HUES64 (cell line): ENCODE measurements around the gene NCR1.
"Not testable (repeated sequence)": the region's sequence is repeated elsewhere in the genome, so short reads cannot be mapped to it uniquely, and the experiment has no call there.

Source experiments
- H3K27ac ChIP-seq: 2 replicates; pipeline ENCODE4 v1.7.0; 2013; ENCODE audit warnings: low read depth, low read length, inconsistent platforms
- H3K27me3 ChIP-seq: 2 replicates; pipeline ENCODE4 v1.6.1; 2013; ENCODE audit warnings: mild to moderate bottlenecking, low read length; ENCODE audit not compliant: insufficient read depth
- H3K36me3 ChIP-seq: 2 replicates; pipeline ENCODE4 v1.6.1; 2013; ENCODE audit warnings: mild to moderate bottlenecking, low read length; ENCODE audit not compliant: insufficient read depth
- H3K4me1 ChIP-seq: 2 replicates; pipeline ENCODE4 v1.6.1; 2013; ENCODE audit warnings: mild to moderate bottlenecking, low read length, moderate library complexity; ENCODE audit not compliant: insufficient read depth
- H3K4me3 ChIP-seq: 2 replicates; pipeline ENCODE4 v1.5.1; 2013; ENCODE audit warnings: mild to moderate bottlenecking, low read length, moderate library complexity
- H3K9ac ChIP-seq: 2 replicates; pipeline ENCODE4 v1.6.1; 2013; ENCODE audit warnings: mild to moderate bottlenecking, low read depth, low read length
- H3K9me3 ChIP-seq: 2 replicates; pipeline ENCODE4 v1.6.1; 2013; ENCODE audit warnings: low read depth, low read length; ENCODE audit not compliant: insufficient read depth
- WGBS: fragments of 150-250, 120-280 bp; methylation state at CpG from one replicate; pipeline ENCODE4 v1.1.7; 2013; ENCODE audit warnings: missing lambda C conversion rate; 5-methylcytosine and 5-hydroxymethylcytosine counted together

The NCR1 gene

DNA sequence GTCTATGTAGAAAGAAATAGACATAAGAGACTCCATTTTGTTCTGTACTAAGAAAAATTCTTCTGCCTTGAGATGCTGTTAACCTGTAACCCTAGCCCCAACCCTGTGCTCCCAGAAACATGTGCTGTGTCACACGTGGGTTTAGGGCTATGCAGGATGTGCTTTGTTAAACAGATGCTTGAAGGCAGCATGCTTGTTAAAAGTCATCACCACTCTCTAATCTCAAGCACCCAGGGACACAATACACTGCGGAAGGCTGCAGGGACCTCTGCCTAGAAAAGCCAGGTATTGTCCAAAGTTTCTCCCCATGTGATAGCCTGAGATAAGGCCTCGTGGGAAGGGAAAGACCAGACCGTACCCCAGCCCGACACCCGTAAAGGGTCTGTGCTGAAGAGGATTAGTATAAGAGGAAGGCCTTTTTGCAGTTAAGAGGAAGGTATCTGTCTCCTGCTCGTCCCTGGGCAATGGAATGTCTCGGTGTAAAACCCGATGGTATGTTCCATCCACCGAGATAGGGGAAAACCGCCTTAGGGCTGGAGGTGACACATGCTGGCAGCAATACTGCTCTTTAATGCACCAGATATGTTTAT, 37.9 kb downstream of the NCR1 start:
- H3K4me3 ChIP-seq, H3K9me3 ChIP-seq, H3K4me1 ChIP-seq, H3K9ac ChIP-seq, H3K27me3 ChIP-seq, H3K36me3 ChIP-seq, H3K27ac ChIP-seq: not testable (repeated sequence)
- WGBS, result 77% methylated on average over 11 of the region's 11 CpGs

- peaks cover 13% of the 10 kb centered on the region for H3K4me1 ChIP-seq
- H3K9ac ChIP-seq, result no peak within 1 kb of the TSS
- H3K27me3 ChIP-seq, result no peaks in the 10 kb centered on the region
- no peak within 1 kb of the TSS for H3K27ac ChIP-seq
- H3K4me3 ChIP-seq, result no peak within 1 kb of the TSS
- no peaks in the 10 kb centered on the region for H3K9me3 ChIP-seq
- H3K36me3 ChIP-seq, result no peaks in the 10 kb centered on the region
- 90% methylated on average over 8 of the region's 8 CpGs for whole genome bisulfite sequencing
Measured at GRCh38 chr19:54947381-54947780, 41.4 kb downstream of the NCR1 start, which contains the start of gene NLRP7. Gene NLRP7, minus strand, starts transcription at chr19:54947530.

DNA sequence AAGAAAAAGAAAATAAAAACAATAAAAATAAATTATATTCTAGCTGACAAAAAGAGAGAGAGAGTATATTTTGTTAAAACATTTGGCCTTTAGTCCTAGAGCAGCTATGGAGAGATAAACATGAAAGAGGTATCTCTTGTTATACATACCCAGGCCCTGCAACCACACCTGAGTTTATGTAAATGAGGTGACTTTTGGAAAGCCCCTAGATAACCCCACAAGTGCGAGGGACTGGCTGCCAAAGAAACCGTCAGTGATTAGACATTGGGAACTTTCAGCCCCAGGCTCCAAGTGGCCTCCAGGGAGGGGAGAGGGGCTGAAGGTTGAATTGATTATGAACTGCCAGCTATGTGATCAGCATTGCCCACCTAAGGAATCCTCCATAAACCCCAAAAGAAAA, 43.5 kb downstream of the NCR1 start:
- 57% methylated on average over 2 of the region's 2 CpGs for WGBS
- no peaks in the 10 kb centered on the region for H3K27me3 ChIP-seq
- no peak overlapping the region for H3K4me3 ChIP-seq
- H3K9ac ChIP-seq, result no peak overlapping the region
- no peaks in the 10 kb centered on the region for H3K9me3 ChIP-seq
- peaks cover 13% of the 10 kb centered on the region for H3K4me1 ChIP-seq
- H3K36me3 ChIP-seq, result no peaks in the 10 kb centered on the region
- no peak overlapping the region for H3K27ac ChIP-seq

DNA sequence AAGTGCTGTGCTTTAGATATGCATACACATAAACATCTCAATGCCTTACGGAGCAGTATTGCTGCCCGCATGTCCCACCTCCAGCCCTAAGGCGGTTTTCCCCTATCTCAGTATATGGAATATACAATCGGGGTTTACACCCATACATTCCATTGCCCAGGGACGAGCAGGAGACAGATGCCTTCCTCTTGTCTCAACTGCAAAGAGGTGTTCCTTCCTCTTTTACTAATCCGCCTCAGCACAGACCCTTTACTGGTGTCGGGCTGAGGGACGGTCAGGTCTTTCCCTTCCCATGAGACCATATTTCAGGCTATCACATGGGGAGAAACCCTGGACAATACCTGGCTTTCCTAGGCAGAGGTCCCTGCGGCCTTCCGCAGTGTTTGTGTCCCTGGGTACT, 44.6 kb downstream of the NCR1 start:
- H3K4me3 ChIP-seq, H3K36me3 ChIP-seq, H3K27ac ChIP-seq, H3K9me3 ChIP-seq, H3K9ac ChIP-seq, H3K27me3 ChIP-seq: not testable (repeated sequence)
- H3K4me1 ChIP-seq, result peaks cover 13% of the 10 kb centered on the region
- 49% methylated on average over 8 of the region's 10 CpGs for WGBS

GRCh38 chr19:54952591-54953344, 46.8 kb downstream of the NCR1 start:
- no peak overlapping the region for H3K4me3 ChIP-seq
- H3K27ac ChIP-seq, result no peak overlapping the region
- H3K36me3 ChIP-seq, result no peaks in the 10 kb centered on the region
- H3K27me3 ChIP-seq, result no peaks in the 10 kb centered on the region
- H3K9me3 ChIP-seq, result no peaks in the 10 kb centered on the region
- peaks cover 13% of the 10 kb centered on the region for H3K4me1 ChIP-seq
- 90% methylated on average over 23 of the region's 23 CpGs for WGBS
- H3K9ac ChIP-seq, result no peak overlapping the region

DNA sequence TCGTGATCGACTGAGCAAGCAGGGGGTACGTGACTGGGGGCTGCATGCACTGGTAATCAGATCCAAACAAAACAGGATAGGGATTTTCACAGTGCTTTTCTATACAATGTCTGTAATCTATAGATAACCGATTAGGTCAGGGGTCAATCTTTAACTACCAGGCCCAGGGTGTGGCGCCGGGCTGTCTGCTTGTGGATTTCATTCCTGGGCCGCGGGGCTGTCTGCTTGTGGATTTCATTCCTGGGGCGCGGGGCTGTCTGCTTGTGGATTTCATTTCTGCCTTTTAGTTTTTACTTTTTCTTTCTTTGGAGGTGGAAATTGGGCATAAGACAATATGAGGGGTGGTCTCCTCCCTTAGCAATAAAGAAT, 47.4 kb downstream of the NCR1 start:
- not testable (repeated sequence) for H3K36me3 ChIP-seq, H3K27ac ChIP-seq, H3K9me3 ChIP-seq, H3K27me3 ChIP-seq, H3K4me3 ChIP-seq, H3K9ac ChIP-seq
- 92% methylated on average over 10 of the region's 10 CpGs for WGBS
- peaks cover 13% of the 10 kb centered on the region for H3K4me1 ChIP-seq

- Histone ChIP-seq H3K4me3 (no peak overlapping the region), H3K4me1 (peaks cover 8% of the 10 kb centered on the region), H3K36me3 (no peaks in the 10 kb centered on the region), H3K9me3 (no peaks in the 10 kb centered on the region), H3K27ac (no peak overlapping the region), H3K27me3 (no peaks in the 10 kb centered on the region), H3K9ac (no peak overlapping the region)
- 93% methylated on average over 11 of the region's 11 CpGs for WGBS
Measured at GRCh38 chr19:54955376-54955775, 49.4 kb downstream of the NCR1 start.

DNA sequence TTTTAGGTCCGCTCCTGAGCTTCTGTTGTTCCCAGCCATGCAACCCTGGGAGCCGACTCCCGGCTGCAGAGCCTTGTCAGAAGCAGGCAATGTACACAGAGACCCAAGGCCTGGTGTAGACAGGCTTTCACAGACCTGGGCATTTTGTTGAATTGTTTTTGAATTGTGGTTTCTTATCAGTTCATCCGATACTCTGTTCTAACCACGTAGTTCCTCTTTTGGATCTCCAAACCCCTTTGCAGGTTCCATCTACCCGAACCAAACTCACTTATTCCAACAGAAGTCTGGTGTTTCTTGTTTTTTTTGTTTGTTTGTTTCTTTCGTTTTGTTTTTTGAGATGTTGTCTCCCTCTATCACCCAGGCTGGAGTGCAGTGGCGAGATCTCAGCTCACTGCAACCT, 53.9 kb downstream of the NCR1 start:
- Histone ChIP-seq H3K27ac (no peak overlapping the region), H3K4me1 (no peaks in the 10 kb centered on the region), H3K36me3 (no peaks in the 10 kb centered on the region), H3K27me3 (peaks cover 3% of the 10 kb centered on the region; the same call in 1 of the 2 replicates), H3K4me3 (no peak overlapping the region), H3K9ac (no peak overlapping the region), H3K9me3 (no peaks in the 10 kb centered on the region)
- WGBS, result 92% methylated on average over 4 of the region's 8 CpGs
